Measurements from ENCODE around the gene SLC35F2.

The SLC35F2 gene

GRCh38 chr11:107851704-107852310 is 6.8 kb downstream of the SLC35F2 start (continued):
- no peak for TF ChIP-seq PATZ1 (CRISPR knock-in tag; IDR thresholded peaks at IDR 0.05; ENCODE audit: borderline replicate concordance)
- TF ChIP-seq ZNF8 (CRISPR knock-in tag; IDR thresholded peaks at IDR 0.05): no peak
- TF ChIP-seq ZFP3 (CRISPR knock-in tag; IDR thresholded peaks at IDR 0.05): no peak
- no peak for TF ChIP-seq ZNF70 (CRISPR knock-in tag; IDR thresholded peaks at IDR 0.05)
- no peak for TF ChIP-seq PPARA (CRISPR knock-in tag; IDR thresholded peaks at IDR 0.05; ENCODE audit: borderline replicate concordance)
- no peak for TF ChIP-seq TOX (CRISPR knock-in tag; IDR thresholded peaks at IDR 0.05; ENCODE audit: borderline replicate concordance)
- no peak for TF ChIP-seq ZC3H10 (CRISPR knock-in tag; IDR thresholded peaks at IDR 0.05)

- ATAC-seq: peak; percentile 25; the same call in 1 of the 3 replicates
- TF ChIP-seq OSR1 (CRISPR knock-in tag; IDR thresholded peaks at IDR 0.05) (no peak), CREB5 (CRISPR knock-in tag; IDR thresholded peaks at IDR 0.05; ENCODE audit: low read depth) (no peak), ARNTL (CRISPR knock-in tag; IDR thresholded peaks at IDR 0.05; ENCODE audit: borderline replicate concordance, low read depth) (no peak), ZNF70 (CRISPR knock-in tag; IDR thresholded peaks at IDR 0.05) (no peak), CSDC2 (CRISPR knock-in tag; IDR thresholded peaks at IDR 0.05) (no peak), ESRRG (CRISPR knock-in tag; IDR thresholded peaks at IDR 0.05) (no peak), TCF4 (CRISPR knock-in tag; IDR thresholded peaks at IDR 0.05; ENCODE audit: borderline replicate concordance) (no peak), ZC3H10 (CRISPR knock-in tag; IDR thresholded peaks at IDR 0.05) (no peak), ZNF565 (CRISPR knock-in tag; conservative IDR thresholded peaks at IDR 0.05; ENCODE audit: low read depth) (no peak)
- TF ChIP-seq, protein P1, sequence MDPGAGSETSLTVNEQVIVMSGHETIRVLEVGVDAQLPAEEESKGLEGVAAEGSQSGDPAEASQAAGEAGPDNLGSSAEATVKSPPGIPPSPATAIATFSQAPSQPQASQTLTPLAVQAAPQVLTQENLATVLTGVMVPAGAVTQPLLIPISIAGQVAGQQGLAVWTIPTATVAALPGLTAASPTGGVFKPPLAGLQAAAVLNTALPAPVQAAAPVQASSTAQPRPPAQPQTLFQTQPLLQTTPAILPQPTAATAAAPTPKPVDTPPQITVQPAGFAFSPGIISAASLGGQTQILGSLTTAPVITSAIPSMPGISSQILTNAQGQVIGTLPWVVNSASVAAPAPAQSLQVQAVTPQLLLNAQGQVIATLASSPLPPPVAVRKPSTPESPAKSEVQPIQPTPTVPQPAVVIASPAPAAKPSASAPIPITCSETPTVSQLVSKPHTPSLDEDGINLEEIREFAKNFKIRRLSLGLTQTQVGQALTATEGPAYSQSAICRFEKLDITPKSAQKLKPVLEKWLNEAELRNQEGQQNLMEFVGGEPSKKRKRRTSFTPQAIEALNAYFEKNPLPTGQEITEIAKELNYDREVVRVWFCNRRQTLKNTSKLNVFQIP (CRISPR knock-in tag; IDR thresholded peaks at IDR 0.05; ENCODE audit: borderline replicate concordance, low read depth): no peak
- TF ChIP-seq, protein P2, sequence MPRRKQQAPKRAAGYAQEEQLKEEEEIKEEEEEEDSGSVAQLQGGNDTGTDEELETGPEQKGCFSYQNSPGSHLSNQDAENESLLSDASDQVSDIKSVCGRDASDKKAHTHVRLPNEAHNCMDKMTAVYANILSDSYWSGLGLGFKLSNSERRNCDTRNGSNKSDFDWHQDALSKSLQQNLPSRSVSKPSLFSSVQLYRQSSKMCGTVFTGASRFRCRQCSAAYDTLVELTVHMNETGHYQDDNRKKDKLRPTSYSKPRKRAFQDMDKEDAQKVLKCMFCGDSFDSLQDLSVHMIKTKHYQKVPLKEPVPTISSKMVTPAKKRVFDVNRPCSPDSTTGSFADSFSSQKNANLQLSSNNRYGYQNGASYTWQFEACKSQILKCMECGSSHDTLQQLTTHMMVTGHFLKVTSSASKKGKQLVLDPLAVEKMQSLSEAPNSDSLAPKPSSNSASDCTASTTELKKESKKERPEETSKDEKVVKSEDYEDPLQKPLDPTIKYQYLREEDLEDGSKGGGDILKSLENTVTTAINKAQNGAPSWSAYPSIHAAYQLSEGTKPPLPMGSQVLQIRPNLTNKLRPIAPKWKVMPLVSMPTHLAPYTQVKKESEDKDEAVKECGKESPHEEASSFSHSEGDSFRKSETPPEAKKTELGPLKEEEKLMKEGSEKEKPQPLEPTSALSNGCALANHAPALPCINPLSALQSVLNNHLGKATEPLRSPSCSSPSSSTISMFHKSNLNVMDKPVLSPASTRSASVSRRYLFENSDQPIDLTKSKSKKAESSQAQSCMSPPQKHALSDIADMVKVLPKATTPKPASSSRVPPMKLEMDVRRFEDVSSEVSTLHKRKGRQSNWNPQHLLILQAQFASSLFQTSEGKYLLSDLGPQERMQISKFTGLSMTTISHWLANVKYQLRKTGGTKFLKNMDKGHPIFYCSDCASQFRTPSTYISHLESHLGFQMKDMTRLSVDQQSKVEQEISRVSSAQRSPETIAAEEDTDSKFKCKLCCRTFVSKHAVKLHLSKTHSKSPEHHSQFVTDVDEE (CRISPR knock-in tag; IDR thresholded peaks at IDR 0.05): no peak
Observed at GRCh38 chr11:107849790-107850189, 8.8 kb downstream of the SLC35F2 start.

DNA sequence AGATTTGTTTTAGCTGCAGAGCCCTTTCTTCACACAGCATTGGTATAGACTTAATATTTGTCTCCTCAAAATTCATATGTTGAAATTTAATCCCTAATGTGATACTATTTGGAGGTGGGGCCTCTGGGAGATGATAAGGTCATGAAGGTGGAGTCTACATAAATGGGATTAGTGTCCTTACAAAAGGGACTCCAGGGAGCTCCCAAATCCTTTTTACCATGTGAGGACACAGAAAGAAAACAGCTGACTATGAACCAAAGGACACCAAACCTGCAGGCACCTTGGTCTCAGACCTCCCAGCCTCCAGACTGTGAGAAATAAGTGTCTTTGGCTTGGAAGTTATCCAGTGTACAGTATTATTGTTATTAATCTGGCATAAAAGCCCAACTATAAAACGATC is 10.2 kb downstream of the SLC35F2 start:
- no peak for ATAC-seq

More for the DNA sequence above, 10.2 kb downstream of the SLC35F2 start:
- no peak for TF ChIP-seq BACH2 (CRISPR knock-in tag; IDR thresholded peaks at IDR 0.05; ENCODE audit: borderline replicate concordance)
- no peak for TF ChIP-seq TOX (CRISPR knock-in tag; IDR thresholded peaks at IDR 0.05; ENCODE audit: borderline replicate concordance)
- no peak for TF ChIP-seq ZC3H10 (CRISPR knock-in tag; IDR thresholded peaks at IDR 0.05)
- TF ChIP-seq ZNF8 (CRISPR knock-in tag; IDR thresholded peaks at IDR 0.05): no peak
- TF ChIP-seq, protein P1 (CRISPR knock-in tag; IDR thresholded peaks at IDR 0.05; ENCODE audit: borderline replicate concordance, low read depth): no peak
- TF ChIP-seq CSDC2 (CRISPR knock-in tag; IDR thresholded peaks at IDR 0.05): no peak

All from SK-N-SH treated with all-trans-retinoic acid at 6 μM for 48 hours (cell line).